CD8-positive, alpha-beta memory T cell (primary cell): ENCODE results near the gene PNMA8C. TPM values are rescaled to one million over a fixed set of nuclear protein-coding genes. Genes with fewer than 3 reads are reported as not detected.
A peak's percentile ranks its signal among the peaks of the same experiment; 100 is the strongest.
"Not testable (repeated sequence)": the region's sequence is repeated elsewhere in the genome, so short reads cannot be mapped to it uniquely, and the experiment has no call there.

Experiments
- CTCF ChIA-PET: fragments of 350-600 bp; sonication (Branson Sonifier 250); formaldehyde crosslinking; loops from one replicate; lab custom pipeline; 2021; ENCODE audit warnings: antibody characterized with exemption; lab: Charles Lee
- POLR2A ChIA-PET: fragments of 350-600 bp; sonication (Branson Sonifier 250); formaldehyde crosslinking; loops from one replicate; lab custom pipeline; 2021; ENCODE audit warnings: antibody characterized with exemption; lab: Charles Lee
- DNase-seq, 5 donors: peaks; one replicate each; pipeline versions ENCODE4 v3.0.0 to v3.0.0-alpha.2; 2020 to 2022; ENCODE audit warnings: mixed read lengths in 1 of 5
- H3K27ac ChIP-seq: one replicate; pipeline ENCODE4 v1.7.0; 2013; ENCODE audit warnings: low read depth, mild to moderate bottlenecking, low read length, moderate library complexity
- H3K27me3 ChIP-seq: 2 replicates; pipeline ENCODE4 v1.7.0; 2013; ENCODE audit warnings: low read length, mild to moderate bottlenecking; ENCODE audit not compliant: insufficient read depth, poor library complexity, severe bottlenecking
- H3K36me3 ChIP-seq: 2 replicates; pipeline ENCODE4 v1.7.0; 2013; ENCODE audit warnings: mild to moderate bottlenecking, low read length, moderate library complexity; ENCODE audit not compliant: insufficient read depth
- H3K4me1 ChIP-seq: 2 replicates; pipeline ENCODE4 v1.7.0; 2013; ENCODE audit warnings: mild to moderate bottlenecking, low read length, moderate library complexity; ENCODE audit not compliant: insufficient read depth
- H3K4me3 ChIP-seq: 2 replicates; pipeline ENCODE4 v1.7.0; 2013; ENCODE audit warnings: mild to moderate bottlenecking, low read length
- H3K9me3 ChIP-seq: 2 replicates; pipeline ENCODE4 v1.7.0; 2013; ENCODE audit warnings: mild to moderate bottlenecking, low read length
- H3K27ac Mint-ChIP-seq, 8 donors: one replicate each; pipeline ENCODE4 v1.8.0; 2020 to 2021; ENCODE audit warnings: mixed read lengths in 8 of 8, mild to moderate bottlenecking in 6 of 8, inconsistent platforms in 3 of 8, moderate library complexity in 3 of 8
- H3K27me3 Mint-ChIP-seq, 2 donors: one replicate each; pipeline ENCODE4 v1.8.0; 2020 to 2021; ENCODE audit warnings: mixed read lengths in 2 of 2, mild to moderate bottlenecking in 1 of 2, moderate library complexity in 1 of 2
- H3K36me3 Mint-ChIP-seq, 3 donors: one replicate each; pipeline ENCODE4 v1.8.0; 2020 to 2021; ENCODE audit warnings: mixed read lengths in 3 of 3, inconsistent platforms in 1 of 3, mild to moderate bottlenecking in 1 of 3
- H3K4me1 Mint-ChIP-seq, 3 donors: one replicate each; pipeline ENCODE4 v1.8.0; 2020 to 2021; ENCODE audit warnings: mixed read lengths in 3 of 3, inconsistent platforms in 1 of 3, mild to moderate bottlenecking in 1 of 3
- H3K4me3 Mint-ChIP-seq, 7 donors: one replicate each; pipeline ENCODE4 v1.8.0; 2020 to 2021; ENCODE audit warnings: mixed read lengths in 7 of 7, mild to moderate bottlenecking in 6 of 7, moderate library complexity in 4 of 7, inconsistent platforms in 2 of 7
- H3K9me3 Mint-ChIP-seq, 5 donors: one replicate each; pipeline ENCODE4 v1.8.0; 2020 to 2022; ENCODE audit warnings: mixed read lengths in 5 of 5, mild to moderate bottlenecking in 3 of 5, moderate library complexity in 2 of 5, inconsistent platforms in 1 of 5
- polyA plus RNA-seq: library from polyadenylated mRNA; unstranded; fragments of 300-500 nt; fragmentation: Illumina TruSeq; gene quantifications from one replicate; pipeline ENCODE4 v1.2.3, GENCODE V29; 2021
- total RNA-seq, 2 experiments: library from RNA; stranded (reverse); gene quantifications; one replicate each; pipeline ENCODE4 v1.2.3, GENCODE V29; 2021

Gene PNMA8C
- total and polyA plus RNA-seq, 3 experiments from 2014 or later = not detected

- H3K9me3 ChIP-seq, H3K27me3 Mint-ChIP-seq, H3K4me3 Mint-ChIP-seq, H3K4me3 ChIP-seq, POLR2A ChIA-PET, DNase-seq, H3K27me3 ChIP-seq, H3K27ac ChIP-seq, H3K9me3 Mint-ChIP-seq, CTCF ChIA-PET: not testable (repeated sequence)
- H3K4me1 Mint-ChIP-seq = peaks cover 16 to 21% (median 19%) of the 10 kb centered on the region in 3 donors
- peaks cover 0 to 64% (median 13%) of the 10 kb centered on the region in 3 donors for H3K36me3 Mint-ChIP-seq
- Histone ChIP-seq H3K4me1 (peaks cover 17% of the 10 kb centered on the region), H3K36me3 (peaks cover 22% of the 10 kb centered on the region)
- peak overlapping the region in 2 of 8 donors; percentile 14 to 58 for H3K27ac Mint-ChIP-seq
Observed at GRCh38 chr19:46375476-46376067, 53.2 kb downstream of the PNMA8C start.

Other genes with a start within 250 kb of the PNMA8C start
- not detected for gene IGFL1, start 199.2 kb downstream of the PNMA8C start, total RNA-seq
- not detected for gene IGFL1, start 199.2 kb downstream of the PNMA8C start, polyA plus RNA-seq
- gene HIF3A, start 131.9 kb downstream of the PNMA8C start, total RNA-seq = not detected
- not detected for gene HIF3A, start 131.9 kb downstream of the PNMA8C start, polyA plus RNA-seq
- gene PPP5C, start 81.8 kb downstream of the PNMA8C start, total RNA-seq = 100 to 1,000 TPM; 124 TPM
- 38.7 TPM for gene PPP5C, start 81.8 kb downstream of the PNMA8C start, polyA plus RNA-seq
- gene CCDC8, start 15.4 kb downstream of the PNMA8C start, total RNA-seq = not detected
- gene CCDC8, start 15.4 kb downstream of the PNMA8C start, polyA plus RNA-seq = not detected
- gene PNMA8A, start 42.6 kb upstream of the PNMA8C start, total RNA-seq = under 1 TPM; 0.49 to 0.61 TPM
- gene PNMA8A, start 42.6 kb upstream of the PNMA8C start, polyA plus RNA-seq = not detected
- under 1 TPM in 1 of 2 experiments, not detected in 1; 0.04 TPM for gene PNMA8B, start 66.9 kb upstream of the PNMA8C start, total RNA-seq
- gene PNMA8B, start 66.9 kb upstream of the PNMA8C start, polyA plus RNA-seq = not detected
- 100 to 1,000 TPM; 465 to 493 TPM for gene CALM3, start 172.4 kb upstream of the PNMA8C start, total RNA-seq
- 168 TPM for gene CALM3, start 172.4 kb upstream of the PNMA8C start, polyA plus RNA-seq
- 10 to 100 TPM; 17.7 to 18.4 TPM for gene PTGIR, start 196.2 kb upstream of the PNMA8C start, total RNA-seq
- gene PTGIR, start 196.2 kb upstream of the PNMA8C start, polyA plus RNA-seq = not detected
- 1 to 10 TPM; 9.0 TPM for gene GNG8, start 207.3 kb upstream of the PNMA8C start, total RNA-seq
- not detected for gene GNG8, start 207.3 kb upstream of the PNMA8C start, polyA plus RNA-seq
- gene DACT3, start 232.2 kb upstream of the PNMA8C start, total RNA-seq = 1 to 10 TPM; 2.5 TPM
- not detected for gene DACT3, start 232.2 kb upstream of the PNMA8C start, polyA plus RNA-seq